PC-9 (cell line): ENCODE data around the gene IDI1.

ENCODE experiments used
- EZH2 ChIP-seq: fragments of 200-600 bp; sonication (generic); IDR thresholded peaks from 2 replicates; pipeline ENCODE4 v1.8.0; 2017; ENCODE audit warnings: antibody characterized with exemption, low read depth
- TF ChIP-seq, protein P1 (sequence below): fragments of 200-600 bp; sonication (generic); conservative IDR thresholded peaks from 2 replicates; pipeline ENCODE4 v1.6.1; 2017; ENCODE audit warnings: mixed run types, antibody characterized with exemption, mild to moderate bottlenecking, moderate library complexity

DNA sequence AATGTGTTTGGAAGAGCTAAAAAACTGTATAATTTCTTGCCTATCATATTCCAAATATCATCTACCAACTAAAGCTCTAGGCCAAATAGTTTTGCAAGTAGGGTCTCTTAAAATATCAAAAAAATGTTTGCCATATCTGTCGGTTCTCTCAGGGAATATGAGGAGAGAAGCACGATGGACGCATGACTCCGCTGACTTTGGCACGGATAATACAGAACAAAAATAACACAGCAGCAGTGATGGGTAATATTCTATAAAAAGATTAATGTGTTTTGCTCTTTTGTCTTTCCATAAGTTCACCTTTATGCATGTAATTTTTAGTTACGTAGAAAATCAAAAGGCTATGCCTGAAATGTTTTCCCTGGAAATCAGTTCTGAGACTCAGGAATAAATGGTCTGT, 22.3 kb downstream of the IDI1 start:
- TF ChIP-seq, protein P1, sequence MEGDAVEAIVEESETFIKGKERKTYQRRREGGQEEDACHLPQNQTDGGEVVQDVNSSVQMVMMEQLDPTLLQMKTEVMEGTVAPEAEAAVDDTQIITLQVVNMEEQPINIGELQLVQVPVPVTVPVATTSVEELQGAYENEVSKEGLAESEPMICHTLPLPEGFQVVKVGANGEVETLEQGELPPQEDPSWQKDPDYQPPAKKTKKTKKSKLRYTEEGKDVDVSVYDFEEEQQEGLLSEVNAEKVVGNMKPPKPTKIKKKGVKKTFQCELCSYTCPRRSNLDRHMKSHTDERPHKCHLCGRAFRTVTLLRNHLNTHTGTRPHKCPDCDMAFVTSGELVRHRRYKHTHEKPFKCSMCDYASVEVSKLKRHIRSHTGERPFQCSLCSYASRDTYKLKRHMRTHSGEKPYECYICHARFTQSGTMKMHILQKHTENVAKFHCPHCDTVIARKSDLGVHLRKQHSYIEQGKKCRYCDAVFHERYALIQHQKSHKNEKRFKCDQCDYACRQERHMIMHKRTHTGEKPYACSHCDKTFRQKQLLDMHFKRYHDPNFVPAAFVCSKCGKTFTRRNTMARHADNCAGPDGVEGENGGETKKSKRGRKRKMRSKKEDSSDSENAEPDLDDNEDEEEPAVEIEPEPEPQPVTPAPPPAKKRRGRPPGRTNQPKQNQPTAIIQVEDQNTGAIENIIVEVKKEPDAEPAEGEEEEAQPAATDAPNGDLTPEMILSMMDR: no peak
- no peak for TF ChIP-seq EZH2
